Thoracic aorta (tissue), 2 donors: ENCODE data around the gene GBF1. TPM values are rescaled to one million over a fixed set of nuclear protein-coding genes. Genes with fewer than 3 reads are reported as not detected.

Source experiments
- ATAC-seq: fragments of 150-250 bp; one replicate; pipeline ENCODE4 v1.8.0; 2017; ENCODE audit warnings: low read depth; ENCODE audit not compliant: insufficient number of reproducible peaks, low FRiP score
- DNase-seq: peaks from one replicate; pipeline ENCODE4 v3.0.0-alpha.2; 2020; ENCODE audit warnings: low spot score
- H3K27ac ChIP-seq, 2 donors: fragments of 200-600 bp; sonication (generic); 1 replicate in 1 of 2; 2 replicates in 1 of 2; pipeline ENCODE4 v1.5.1; 2016; ENCODE audit warnings: mild to moderate bottlenecking in 2 of 2, moderate library complexity in 2 of 2
- H3K27me3 ChIP-seq: fragments of 200-600 bp; sonication (generic); replicated peaks from 2 replicates; pipeline ENCODE4 v1.6.0; 2016; ENCODE audit warnings: mild to moderate bottlenecking; ENCODE audit not compliant: insufficient read depth
- H3K36me3 ChIP-seq: fragments of 200-600 bp; sonication (generic); one replicate; pipeline ENCODE4 v1.5.1; 2016
- H3K4me1 ChIP-seq, 2 donors: fragments of 200-600 bp; sonication (generic); 1 replicate in 1 of 2; 2 replicates in 1 of 2; pipeline versions ENCODE4 v1.5.1 to v1.6.0; 2016; ENCODE audit warnings: low read depth in 2 of 2, mild to moderate bottlenecking in 1 of 2; ENCODE audit not compliant: control insufficient read depth in 1 of 2
- H3K4me3 ChIP-seq: fragments of 200-600 bp; sonication (generic); 2 replicates; pipeline ENCODE4 v1.5.1; 2016; ENCODE audit warnings: mild to moderate bottlenecking
- H3K9me3 ChIP-seq: fragments of 200-600 bp; sonication (generic); 2 replicates; pipeline ENCODE4 v1.5.1; 2016
- CTCF ChIP-seq: fragments of 200-600 bp; sonication (generic); IDR thresholded peaks from one replicate; pipeline ENCODE4 v1.5.1; 2019; ENCODE audit warnings: antibody characterized with exemption
- total RNA-seq, 2 donors: library from RNA; depleted of rRNA; stranded (reverse); fragments of >200 nt; gene quantifications; one replicate each; pipeline versions ENCODE4 v1.1.0 to v1.2.3, GENCODE V29; 2016

GBF1 gene
- total RNA-seq, 2 donors from 2014 or later, result 38.1 to 44.9 TPM

GRCh38 chr10:102240467-102241031 lies 4.8 kb upstream of the GBF1 start:
- Histone ChIP-seq H3K4me1 (peaks cover 8 to 22% of the 10 kb centered on the region in 2 donors), H3K36me3 (no peaks in the 10 kb centered on the region), H3K27me3 (no peaks in the 10 kb centered on the region), H3K27ac (no peak overlapping the region), H3K4me3 (peak overlapping the region; percentile 77), H3K9me3 (no peaks in the 10 kb centered on the region)
- DNase-seq (no peak), ATAC-seq (no peak)
- no peak for TF ChIP-seq CTCF

GRCh38 chr10:102241032-102241443 lies 4.3 kb upstream of the GBF1 start:
- Histone ChIP-seq H3K9me3 (no peaks in the 10 kb centered on the region), H3K36me3 (no peaks in the 10 kb centered on the region), H3K4me1 (peaks cover 8 to 24% of the 10 kb centered on the region in 2 donors), H3K4me3 (peak overlapping the region; percentile 77), H3K27ac (no peak overlapping the region), H3K27me3 (no peaks in the 10 kb centered on the region)
- ATAC-seq (no peak), DNase-seq (no peak)
- no peak for TF ChIP-seq CTCF

GRCh38 chr10:102241444-102242117 lies 3.8 kb upstream of the GBF1 start, which contains the start of gene PITX3:
Gene PITX3, minus strand, starts transcription at chr10:102241512. Its CDS starts 9,432 bp downstream, at chr10:102232080.
- no peaks in the 10 kb centered on the region for H3K36me3 ChIP-seq
- H3K9me3 ChIP-seq, result no peaks in the 10 kb centered on the region
- ATAC-seq (peak; percentile 49), DNase-seq (peak; percentile 80)
- peaks cover 12 to 29% of the 10 kb centered on the region in 2 donors for H3K4me1 ChIP-seq
- no peaks in the 10 kb centered on the region for H3K27me3 ChIP-seq
- no peak for TF ChIP-seq CTCF
- no peak within 1 kb of the TSS for H3K27ac ChIP-seq
- peak within 1 kb of the TSS; percentile 77 for H3K4me3 ChIP-seq

DNA sequence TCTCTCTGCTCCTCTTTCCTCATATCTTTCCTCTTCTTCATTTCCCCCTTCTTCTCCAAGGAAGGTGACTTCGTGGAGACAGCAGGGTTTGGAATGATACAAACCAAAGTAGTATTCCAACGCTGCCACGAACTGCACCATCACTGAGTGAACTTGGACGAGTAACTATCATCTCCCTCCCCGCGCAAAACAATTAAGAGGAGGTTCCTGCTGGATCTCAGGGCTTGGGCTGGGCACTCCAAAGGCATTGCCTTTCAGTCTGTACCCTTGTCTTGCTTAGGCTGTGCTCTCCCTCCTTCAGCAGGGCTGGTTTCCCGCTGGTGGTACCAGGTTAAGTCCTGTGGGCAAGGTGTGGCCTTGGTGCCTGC lies 3.2 kb upstream of the GBF1 start:
- Histone ChIP-seq H3K27me3 (no peaks in the 10 kb centered on the region), H3K9me3 (no peaks in the 10 kb centered on the region), H3K4me3 (peak overlapping the region; percentile 77), H3K4me1 (peaks cover 16 to 35% of the 10 kb centered on the region in 2 donors), H3K27ac (no peak overlapping the region), H3K36me3 (no peaks in the 10 kb centered on the region)
- TF ChIP-seq CTCF, result no peak
- ATAC-seq (no peak), DNase-seq (no peak)

GRCh38 chr10:102243309-102243708 lies 2.0 kb upstream of the GBF1 start:
- Histone ChIP-seq H3K4me1 (peaks cover 28 to 47% of the 10 kb centered on the region in 2 donors), H3K9me3 (no peaks in the 10 kb centered on the region), H3K27me3 (no peaks in the 10 kb centered on the region), H3K36me3 (no peaks in the 10 kb centered on the region), H3K27ac (no peak overlapping the region), H3K4me3 (no peak overlapping the region)
- TF ChIP-seq CTCF, result no peak
- ATAC-seq (no peak), DNase-seq (no peak)
